Peyer's patch (tissue), 4 donors: Measurements from ENCODE around the gene NKD2. TPM values are rescaled to one million over a fixed set of nuclear protein-coding genes. Genes with fewer than 3 reads are reported as not detected.
A peak's percentile ranks its signal among the peaks of the same experiment; 100 is the strongest.

Experiments
- DNase-seq, 3 donors: peaks; one replicate each; pipeline ENCODE4 v3.0.0-alpha.2; 2017 to 2019
- H3K27ac ChIP-seq, 4 donors: fragments of 200-600 bp; sonication (generic); one replicate each; pipeline ENCODE4 v1.5.1; 2016 to 2019
- H3K27me3 ChIP-seq, 2 donors: fragments of 200-600 bp; sonication (generic); one replicate each; pipeline ENCODE4 v1.5.1; 2019
- H3K36me3 ChIP-seq, 3 donors: fragments of 200-600 bp; sonication (generic); one replicate each; pipeline ENCODE4 v1.5.1; 2016 to 2019
- H3K4me1 ChIP-seq, 4 donors: fragments of 200-600 bp; sonication (generic); one replicate each; pipeline ENCODE4 v1.5.1; 2016 to 2019
- H3K4me3 ChIP-seq, 4 donors: fragments of 200-600 bp; sonication (generic); 1 replicate in 3 of 4; 2 replicates in 1 of 4; pipeline ENCODE4 v1.5.1; 2016 to 2019; ENCODE audit warnings: mild to moderate bottlenecking in 1 of 4
- H3K9me3 ChIP-seq, 4 donors: fragments of 200-600 bp; sonication (generic); one replicate each; pipeline ENCODE4 v1.5.1; 2016 to 2019; ENCODE audit warnings: mild to moderate bottlenecking in 1 of 4
- POLR2A ChIP-seq, 2 donors: fragments of 450-650 bp; IDR thresholded peaks; one replicate each; pipeline ENCODE4 v1.5.1; 2017; ENCODE audit warnings: antibody characterized with exemption in 2 of 2, mild to moderate bottlenecking in 2 of 2, moderate library complexity in 2 of 2
- total RNA-seq, 4 donors: library from RNA; depleted of rRNA; stranded (reverse); fragments of >200 nt; gene quantifications; one replicate each; pipeline ENCODE4 v1.1.0, GENCODE V29; 2016
- TF ChIP-seq, protein P1 (sequence below), 6 experiments: fragments of 450-650 bp in 4 of 6; fragments of 200-600 bp in 2 of 6; sonication (generic) in 1 of 6; IDR thresholded peaks; one replicate each; pipeline ENCODE4 v1.5.1; 2017 to 2019; ENCODE audit warnings: antibody characterized with exemption in 6 of 6, mild to moderate bottlenecking in 3 of 6, moderate library complexity in 1 of 6

The NKD2 gene
- total RNA-seq, 4 donors from 2014 or later = 1.9 to 9.9 (median 3.5) TPM

DNA sequence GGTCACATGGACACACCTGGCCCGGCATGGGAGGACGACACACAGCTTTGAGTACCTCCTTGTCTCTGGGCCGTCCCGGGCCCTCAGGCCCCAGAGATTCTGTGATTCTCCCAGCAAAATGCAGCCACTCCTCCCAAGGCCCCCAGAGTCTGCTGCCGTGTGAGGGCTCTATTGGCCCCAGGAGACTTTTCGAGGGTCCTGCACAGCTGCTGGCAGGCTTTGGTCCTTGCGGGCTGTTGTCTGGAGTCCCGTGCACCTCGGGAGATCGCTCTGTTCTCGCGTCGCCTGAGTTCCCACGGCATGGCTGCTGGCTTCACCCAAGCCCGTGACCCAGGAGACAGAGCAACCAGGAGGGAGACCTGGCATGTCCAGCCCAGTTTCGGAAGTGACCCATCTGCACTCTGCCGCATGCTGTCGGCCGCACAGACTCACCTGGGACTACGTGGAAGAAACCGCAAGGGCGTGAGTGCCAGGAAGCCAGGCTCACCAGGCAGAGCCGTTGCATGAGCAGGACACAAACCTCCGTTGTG lies 46.8 kb upstream of the NKD2 start:
- Histone ChIP-seq H3K36me3 (no peaks in the 10 kb centered on the region), H3K27ac (no peak overlapping the region), H3K27me3 (no peaks in the 10 kb centered on the region), H3K9me3 (no peaks in the 10 kb centered on the region), H3K4me3 (no peak overlapping the region), H3K4me1 (peaks cover 0 to 8% (median 0%) of the 10 kb centered on the region in 4 donors)
- TF ChIP-seq, protein P1, sequence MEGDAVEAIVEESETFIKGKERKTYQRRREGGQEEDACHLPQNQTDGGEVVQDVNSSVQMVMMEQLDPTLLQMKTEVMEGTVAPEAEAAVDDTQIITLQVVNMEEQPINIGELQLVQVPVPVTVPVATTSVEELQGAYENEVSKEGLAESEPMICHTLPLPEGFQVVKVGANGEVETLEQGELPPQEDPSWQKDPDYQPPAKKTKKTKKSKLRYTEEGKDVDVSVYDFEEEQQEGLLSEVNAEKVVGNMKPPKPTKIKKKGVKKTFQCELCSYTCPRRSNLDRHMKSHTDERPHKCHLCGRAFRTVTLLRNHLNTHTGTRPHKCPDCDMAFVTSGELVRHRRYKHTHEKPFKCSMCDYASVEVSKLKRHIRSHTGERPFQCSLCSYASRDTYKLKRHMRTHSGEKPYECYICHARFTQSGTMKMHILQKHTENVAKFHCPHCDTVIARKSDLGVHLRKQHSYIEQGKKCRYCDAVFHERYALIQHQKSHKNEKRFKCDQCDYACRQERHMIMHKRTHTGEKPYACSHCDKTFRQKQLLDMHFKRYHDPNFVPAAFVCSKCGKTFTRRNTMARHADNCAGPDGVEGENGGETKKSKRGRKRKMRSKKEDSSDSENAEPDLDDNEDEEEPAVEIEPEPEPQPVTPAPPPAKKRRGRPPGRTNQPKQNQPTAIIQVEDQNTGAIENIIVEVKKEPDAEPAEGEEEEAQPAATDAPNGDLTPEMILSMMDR (IDR thresholded peaks at IDR 0.05) = no peak
- TF ChIP-seq POLR2A (IDR thresholded peaks at IDR 0.05) = no peak
- no peak for DNase-seq

DNA sequence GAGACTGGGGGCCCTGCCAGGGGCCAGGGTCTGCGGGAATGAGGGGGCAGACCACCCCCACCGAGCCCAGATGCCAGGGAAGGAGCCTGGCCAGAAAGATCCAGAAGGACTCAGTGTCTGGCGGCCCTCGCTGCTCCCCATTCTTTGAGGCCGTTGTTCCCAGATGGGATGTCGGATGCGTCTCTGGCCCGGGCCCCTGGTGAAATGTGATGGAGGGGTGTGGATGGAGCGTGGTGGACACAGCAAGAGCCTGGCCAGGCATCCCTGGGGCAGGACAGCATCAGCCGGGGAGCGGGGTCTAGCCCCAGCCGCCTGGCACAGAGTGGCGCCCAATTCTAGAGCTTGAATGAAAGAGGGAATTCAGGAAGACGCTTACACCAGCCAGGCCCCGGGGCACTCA lies 46.2 kb upstream of the NKD2 start:
- TF ChIP-seq, protein P1 (IDR thresholded peaks at IDR 0.05) = no peak
- TF ChIP-seq POLR2A (IDR thresholded peaks at IDR 0.05) = no peak
- H3K36me3 ChIP-seq = no peaks in the 10 kb centered on the region
- H3K4me3 ChIP-seq = no peak overlapping the region
- peak in 1 of 3 donors; percentile 37 for DNase-seq
- H3K27ac ChIP-seq = no peak overlapping the region
- peaks cover 0 to 4% (median 0%) of the 10 kb centered on the region in 4 donors for H3K4me1 ChIP-seq
- no peaks in the 10 kb centered on the region for H3K9me3 ChIP-seq
- H3K27me3 ChIP-seq = no peaks in the 10 kb centered on the region

DNA sequence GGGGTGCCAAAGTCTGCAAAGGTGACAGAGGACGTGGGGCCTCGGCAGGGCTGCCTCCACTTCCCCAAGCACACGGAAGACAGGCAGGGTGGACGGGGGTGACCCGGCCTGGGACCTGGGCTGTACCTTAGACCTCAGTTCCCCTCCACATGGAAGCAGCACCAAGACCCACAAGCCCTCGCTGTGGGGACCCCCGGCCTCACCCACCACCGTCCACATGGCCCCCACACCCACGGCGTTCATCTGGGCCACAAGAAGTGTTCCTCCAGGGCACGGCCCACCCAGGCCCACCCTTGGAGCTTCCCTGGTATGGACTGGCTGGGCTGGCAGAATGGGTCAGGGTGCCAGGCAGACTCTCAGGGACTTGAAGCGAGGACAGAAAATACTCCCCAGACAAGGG lies 45.8 kb upstream of the NKD2 start:
- H3K27me3 ChIP-seq = no peaks in the 10 kb centered on the region
- H3K4me3 ChIP-seq = no peak overlapping the region
- no peaks in the 10 kb centered on the region for H3K9me3 ChIP-seq
- TF ChIP-seq POLR2A (IDR thresholded peaks at IDR 0.05) = no peak
- TF ChIP-seq, protein P1 (IDR thresholded peaks at IDR 0.05) = no peak
- H3K4me1 ChIP-seq = no peaks in the 10 kb centered on the region
- no peaks in the 10 kb centered on the region for H3K36me3 ChIP-seq
- peak overlapping the region in 3 of 4 donors; percentile 6 to 61 (median 35) for H3K27ac ChIP-seq
- no peak for DNase-seq

DNA sequence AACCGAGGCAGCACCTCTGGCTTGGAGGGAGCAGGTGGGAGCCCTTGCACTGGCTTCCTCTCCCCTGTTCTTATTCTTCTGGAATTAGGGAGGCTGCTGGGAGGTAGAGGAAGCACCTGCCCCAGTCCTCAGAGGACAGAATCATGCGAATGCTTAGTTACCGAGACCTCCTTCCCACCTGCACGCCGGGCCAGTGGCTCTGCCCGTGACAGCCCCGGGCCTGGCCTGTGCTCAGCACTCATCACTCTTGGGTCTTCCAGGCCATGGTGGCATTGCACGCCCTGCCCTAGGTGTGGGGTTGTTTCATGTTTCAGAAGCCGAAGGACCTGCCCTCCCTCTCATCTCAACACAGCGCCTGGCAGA lies 45.3 kb upstream of the NKD2 start:
- H3K27me3 ChIP-seq = no peaks in the 10 kb centered on the region
- peak in 1 of 3 donors; percentile 41 for DNase-seq
- TF ChIP-seq POLR2A (IDR thresholded peaks at IDR 0.05) = no peak
- TF ChIP-seq, protein P1 (IDR thresholded peaks at IDR 0.05) = no peak
- H3K36me3 ChIP-seq = no peaks in the 10 kb centered on the region
- no peak overlapping the region for H3K4me3 ChIP-seq
- H3K4me1 ChIP-seq = no peaks in the 10 kb centered on the region
- H3K9me3 ChIP-seq = no peaks in the 10 kb centered on the region
- peak overlapping the region in 3 of 4 donors; percentile 6 to 61 (median 35) for H3K27ac ChIP-seq

DNA sequence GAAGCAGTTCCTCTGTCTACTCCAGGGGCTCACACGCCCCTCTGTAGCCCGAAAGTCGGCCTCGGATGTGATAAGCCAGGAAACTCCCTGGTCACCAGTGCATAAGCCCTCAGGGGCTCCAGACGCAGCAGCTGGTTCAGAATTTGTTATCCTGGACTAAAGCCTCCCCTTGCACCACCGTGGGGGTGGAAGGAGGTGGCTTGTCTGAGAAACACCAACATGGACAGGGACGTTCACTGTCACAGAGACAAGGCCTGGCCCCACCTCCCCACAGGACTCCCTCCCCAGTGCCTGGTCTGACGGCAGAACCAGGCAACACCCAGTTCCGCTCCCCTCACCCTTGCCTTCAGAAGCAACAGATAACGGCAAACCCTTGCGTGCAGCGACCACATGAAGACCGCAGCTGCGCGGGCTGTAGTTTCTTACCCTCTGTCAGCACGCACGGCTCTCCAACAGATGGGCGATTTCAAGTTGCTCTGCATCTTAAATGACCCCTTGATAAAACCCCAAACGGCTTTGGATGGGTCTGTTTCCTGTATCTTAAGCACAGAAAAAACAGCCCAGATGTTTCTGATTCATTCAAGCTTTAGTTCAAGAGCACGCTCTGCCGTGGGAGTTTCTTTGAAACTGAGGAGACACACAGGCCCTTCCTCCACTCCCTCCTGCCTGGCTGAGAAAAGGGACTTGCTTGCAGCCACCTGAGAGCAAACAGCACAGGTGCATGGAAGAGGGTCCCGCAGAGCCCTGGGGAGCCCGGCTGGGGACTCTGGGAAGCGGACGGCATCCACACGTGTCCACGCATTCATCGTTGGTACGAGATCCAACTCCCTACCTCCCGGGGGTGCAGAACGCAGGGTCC lies 44.7 kb upstream of the NKD2 start:
- DNase-seq = peak in 1 of 3 donors; percentile 46
- H3K4me1 ChIP-seq = no peaks in the 10 kb centered on the region
- TF ChIP-seq, protein P1 (IDR thresholded peaks at IDR 0.05) = no peak
- TF ChIP-seq POLR2A (IDR thresholded peaks at IDR 0.05) = no peak
- no peak overlapping the region for H3K4me3 ChIP-seq
- H3K27ac ChIP-seq = peak overlapping the region; percentile 17 to 61 (median 31)
- no peaks in the 10 kb centered on the region for H3K27me3 ChIP-seq
- no peaks in the 10 kb centered on the region for H3K36me3 ChIP-seq
- H3K9me3 ChIP-seq = no peaks in the 10 kb centered on the region
